Natural killer cell treated with Interleukin-12 subunit alpha and Interleukin-12 subunit beta and Interleukin-15 and Interleukin-18, amount 100 ng/mL, for 72 hours (primary cell): ENCODE results near the gene ACBD6. TPM values are rescaled to one million over a fixed set of nuclear protein-coding genes. Genes with fewer than 3 reads are reported as not detected.

Experiments used
- ATAC-seq, 2 donors: fragments of 150-1000 bp; cut with Tn5 transposase in 1 of 2; sonication (Bioruptor Pico), chemical (Tn5 transposase) in 1 of 2; 2 replicates each; pipeline ENCODE4 v1.10.0; 2021
- DNase-seq: peaks from one replicate; pipeline ENCODE4 v3.0.0; 2022; ENCODE audit warnings: low spot score
- H3K27ac Mint-ChIP-seq, 2 donors: 1 replicate in 1 of 2; 2 replicates in 1 of 2; pipeline ENCODE4 v1.8.0; 2022; ENCODE audit warnings: mixed read lengths in 2 of 2, mild to moderate bottlenecking in 1 of 2, moderate library complexity in 1 of 2
- H3K27me3 Mint-ChIP-seq, 2 donors: 1 replicate in 1 of 2; 2 replicates in 1 of 2; pipeline ENCODE4 v1.8.0; 2022; ENCODE audit warnings: mixed read lengths in 2 of 2
- H3K36me3 Mint-ChIP-seq: one replicate; pipeline ENCODE4 v1.8.0; 2022; ENCODE audit warnings: mixed read lengths
- H3K4me1 Mint-ChIP-seq, 2 donors: 1 replicate in 1 of 2; 2 replicates in 1 of 2; pipeline ENCODE4 v1.8.0; 2022; ENCODE audit warnings: low read depth in 2 of 2, mixed read lengths in 2 of 2, mild to moderate bottlenecking in 1 of 2
- H3K4me3 Mint-ChIP-seq: one replicate; pipeline ENCODE4 v1.8.0; 2022; ENCODE audit warnings: mixed read lengths
- H3K9me3 Mint-ChIP-seq: 2 replicates; pipeline ENCODE4 v1.8.0; 2022; ENCODE audit warnings: mixed read lengths
- total RNA-seq, 2 donors: library from RNA; stranded (reverse); gene quantifications; one replicate each; pipeline ENCODE4 v1.2.3, GENCODE V29; 2022

The ACBD6 gene
- total RNA-seq, 2 donors from 2014 or later = 32.0 to 53.7 TPM

- H3K9me3 Mint-ChIP-seq = no peaks in the 10 kb centered on the region
- no peak overlapping the region for H3K4me3 Mint-ChIP-seq
- H3K27ac Mint-ChIP-seq = no peak overlapping the region
- no peaks in the 10 kb centered on the region for H3K4me1 Mint-ChIP-seq
- H3K27me3 Mint-ChIP-seq = no peaks in the 10 kb centered on the region
- ATAC-seq (no peak), DNase-seq (no peak)
- no peaks in the 10 kb centered on the region for H3K36me3 Mint-ChIP-seq
Measured at GRCh38 chr1:180352588-180352987, 149.8 kb downstream of the ACBD6 start.

DNA sequence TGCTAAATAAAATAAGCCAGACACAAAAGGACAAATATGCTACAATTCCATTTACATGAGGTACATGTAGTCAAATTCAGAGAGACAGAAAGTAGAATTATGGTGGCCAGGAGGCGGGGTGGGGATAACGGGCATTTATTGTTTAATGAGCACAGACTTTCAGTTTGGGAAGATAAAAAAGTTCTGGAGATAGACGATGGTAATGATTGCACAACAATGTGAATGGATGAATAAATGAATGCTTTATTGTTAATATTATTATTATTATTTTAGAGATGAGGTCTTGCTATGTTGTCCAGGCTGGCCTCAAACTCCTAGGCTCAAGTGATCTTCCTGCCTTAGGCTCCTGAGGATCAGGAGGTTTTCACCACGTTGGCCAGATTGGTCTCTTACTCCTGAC is 150.4 kb downstream of the ACBD6 start:
- H3K4me3 Mint-ChIP-seq = no peak overlapping the region
- ATAC-seq = no peak
- no peaks in the 10 kb centered on the region for H3K9me3 Mint-ChIP-seq
- H3K36me3 Mint-ChIP-seq = no peaks in the 10 kb centered on the region
- no peak for DNase-seq
- H3K27me3 Mint-ChIP-seq = no peaks in the 10 kb centered on the region
- H3K27ac Mint-ChIP-seq = no peak overlapping the region
- H3K4me1 Mint-ChIP-seq = peaks cover 0 to 1% of the 10 kb centered on the region in 2 donors

- no peaks in the 10 kb centered on the region for H3K9me3 Mint-ChIP-seq
Measured at GRCh38 chr1:180345148-180345547, 157.2 kb downstream of the ACBD6 start.

GRCh38 chr1:180343921-180344769 is 158.2 kb downstream of the ACBD6 start:
- Mint-ChIP-seq H3K27ac (no peak overlapping the region), H3K9me3 (no peaks in the 10 kb centered on the region), H3K27me3 (no peaks in the 10 kb centered on the region), H3K4me1 (peaks cover 6 to 18% of the 10 kb centered on the region in 2 donors), H3K4me3 (no peak overlapping the region), H3K36me3 (no peaks in the 10 kb centered on the region)
- DNase-seq = no peak
- ATAC-seq = no peak

More at GRCh38 chr1:180345148-180345547, 157.2 kb downstream of the ACBD6 start:
- DNase-seq (no peak), ATAC-seq (no peak)
- Mint-ChIP-seq H3K36me3 (no peaks in the 10 kb centered on the region), H3K27me3 (no peaks in the 10 kb centered on the region), H3K27ac (no peak overlapping the region), H3K4me1 (peaks cover 6 to 14% of the 10 kb centered on the region in 2 donors), H3K4me3 (no peak overlapping the region)

DNA sequence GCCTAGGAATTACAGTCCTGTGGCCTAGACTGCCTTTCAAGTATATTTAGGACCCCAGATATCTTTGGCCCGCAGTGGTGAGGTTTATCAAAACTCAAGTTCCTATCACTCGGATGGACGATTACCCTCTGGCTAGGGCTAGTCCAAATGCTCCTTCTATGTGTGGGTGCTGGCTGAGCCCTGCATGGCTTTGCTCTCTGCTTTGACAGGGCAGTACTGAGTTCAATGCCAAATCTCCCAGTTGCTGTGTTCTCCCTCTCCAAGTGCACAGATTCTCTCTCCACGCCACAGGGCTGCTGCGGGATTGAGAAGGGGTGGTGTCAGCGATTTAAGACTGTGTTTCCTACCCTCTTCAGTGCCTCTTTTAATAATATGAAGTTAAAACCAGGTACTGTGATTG is 175.3 kb downstream of the ACBD6 start:
- Mint-ChIP-seq H3K27me3 (no peaks in the 10 kb centered on the region), H3K4me3 (no peak overlapping the region), H3K27ac (no peak overlapping the region), H3K9me3 (peaks cover 15% of the 10 kb centered on the region), H3K4me1 (peaks cover 0 to 3% of the 10 kb centered on the region in 2 donors), H3K36me3 (peaks cover 20% of the 10 kb centered on the region)
- DNase-seq (no peak), ATAC-seq (no peak)

- DNase-seq (no peak), ATAC-seq (no peak)
- Mint-ChIP-seq H3K27me3 (no peaks in the 10 kb centered on the region), H3K4me3 (no peak overlapping the region), H3K9me3 (no peaks in the 10 kb centered on the region), H3K36me3 (peaks cover 5% of the 10 kb centered on the region), H3K27ac (no peak overlapping the region), H3K4me1 (no peaks in the 10 kb centered on the region)
Measured at GRCh38 chr1:180312926-180313325, 189.5 kb downstream of the ACBD6 start.

DNA sequence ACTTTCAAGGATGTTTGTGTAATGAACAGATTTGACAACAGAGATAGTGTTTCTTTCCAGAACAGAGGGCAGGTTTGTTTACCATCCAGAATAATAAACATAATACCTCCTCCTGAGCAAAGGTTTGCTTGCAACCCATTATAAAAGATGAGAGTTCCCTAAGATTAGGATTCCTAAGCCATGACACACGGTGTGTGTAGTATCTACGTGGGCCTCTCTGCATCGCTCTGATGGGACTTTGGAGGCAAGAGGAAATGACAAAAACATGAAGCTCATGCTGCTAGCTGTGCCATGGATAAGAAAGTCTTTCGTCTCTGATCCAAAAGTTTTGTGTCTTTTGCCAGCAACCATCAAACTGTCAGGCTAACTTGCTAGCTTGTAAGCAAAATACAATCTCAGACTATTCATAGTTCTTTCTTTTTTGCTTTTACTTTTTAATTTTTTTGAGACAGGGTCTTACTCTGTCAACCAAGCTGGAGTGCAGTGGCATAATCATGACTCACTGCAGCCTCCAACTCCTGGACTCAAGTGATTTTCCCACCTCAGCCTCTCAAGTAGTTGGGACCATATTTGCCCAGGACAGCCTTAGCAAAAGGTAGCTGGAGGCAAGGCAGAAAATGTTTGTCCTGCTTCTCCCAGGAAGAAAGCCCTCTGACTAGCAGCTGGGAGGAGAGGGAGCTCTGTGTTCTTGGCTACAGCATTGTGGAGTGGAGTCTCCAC is 191.2 kb downstream of the ACBD6 start:
- ATAC-seq (no peak), DNase-seq (no peak)
- Mint-ChIP-seq H3K4me1 (peaks cover 0 to 4% of the 10 kb centered on the region in 2 donors), H3K36me3 (peaks cover 7% of the 10 kb centered on the region), H3K4me3 (no peak overlapping the region), H3K27ac (no peak overlapping the region), H3K27me3 (no peaks in the 10 kb centered on the region), H3K9me3 (peaks cover 5% of the 10 kb centered on the region)

- Mint-ChIP-seq H3K9me3 (peaks cover 7% of the 10 kb centered on the region), H3K4me1 (peaks cover 0 to 4% of the 10 kb centered on the region in 2 donors), H3K36me3 (peaks cover 7% of the 10 kb centered on the region), H3K27me3 (no peaks in the 10 kb centered on the region), H3K27ac (no peak overlapping the region), H3K4me3 (no peak overlapping the region)
- no peak for ATAC-seq
- DNase-seq = no peak
Measured at GRCh38 chr1:180310095-180310494, 192.3 kb downstream of the ACBD6 start.

GRCh38 chr1:180309338-180309737 is 193.0 kb downstream of the ACBD6 start:
- peaks cover 7% of the 10 kb centered on the region for H3K9me3 Mint-ChIP-seq
- no peaks in the 10 kb centered on the region for H3K27me3 Mint-ChIP-seq
- no peak overlapping the region for H3K4me3 Mint-ChIP-seq
- H3K36me3 Mint-ChIP-seq = peaks cover 7% of the 10 kb centered on the region
- DNase-seq (no peak), ATAC-seq (no peak)
- peaks cover 0 to 4% of the 10 kb centered on the region in 2 donors for H3K4me1 Mint-ChIP-seq
- no peak overlapping the region for H3K27ac Mint-ChIP-seq

DNA sequence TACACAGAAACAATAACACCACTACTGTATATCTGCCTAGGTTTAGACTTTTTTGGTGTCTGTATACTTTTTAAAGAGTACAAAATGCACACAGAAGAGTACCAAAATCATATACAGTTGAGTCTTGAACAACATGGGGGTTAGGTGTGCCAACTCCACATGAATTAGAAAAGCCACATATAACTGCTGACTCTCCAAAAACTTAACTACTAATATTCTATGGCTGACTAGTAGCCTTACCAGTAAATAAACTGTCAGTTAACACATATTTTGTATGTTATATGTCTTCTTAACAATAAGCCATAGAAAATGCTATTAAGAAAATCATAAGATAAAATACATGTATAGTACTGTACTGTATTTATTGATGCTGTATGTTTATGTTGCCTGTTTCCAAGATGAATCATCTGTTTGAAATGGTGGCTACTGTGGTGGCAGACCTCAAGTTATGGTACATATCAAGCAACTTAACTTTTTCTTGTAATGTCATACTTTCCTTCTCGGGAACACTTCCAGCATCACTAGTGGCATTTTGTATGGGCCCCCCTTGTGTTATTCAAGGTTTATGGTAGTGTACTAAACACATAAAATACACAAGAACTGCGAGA is 201.1 kb downstream of the ACBD6 start:
- Mint-ChIP-seq H3K27me3 (no peaks in the 10 kb centered on the region), H3K36me3 (no peaks in the 10 kb centered on the region), H3K27ac (no peak overlapping the region), H3K4me1 (peaks cover 0 to 2% of the 10 kb centered on the region in 2 donors), H3K9me3 (peaks cover 2% of the 10 kb centered on the region), H3K4me3 (no peak overlapping the region)
- ATAC-seq (no peak), DNase-seq (no peak)

DNA sequence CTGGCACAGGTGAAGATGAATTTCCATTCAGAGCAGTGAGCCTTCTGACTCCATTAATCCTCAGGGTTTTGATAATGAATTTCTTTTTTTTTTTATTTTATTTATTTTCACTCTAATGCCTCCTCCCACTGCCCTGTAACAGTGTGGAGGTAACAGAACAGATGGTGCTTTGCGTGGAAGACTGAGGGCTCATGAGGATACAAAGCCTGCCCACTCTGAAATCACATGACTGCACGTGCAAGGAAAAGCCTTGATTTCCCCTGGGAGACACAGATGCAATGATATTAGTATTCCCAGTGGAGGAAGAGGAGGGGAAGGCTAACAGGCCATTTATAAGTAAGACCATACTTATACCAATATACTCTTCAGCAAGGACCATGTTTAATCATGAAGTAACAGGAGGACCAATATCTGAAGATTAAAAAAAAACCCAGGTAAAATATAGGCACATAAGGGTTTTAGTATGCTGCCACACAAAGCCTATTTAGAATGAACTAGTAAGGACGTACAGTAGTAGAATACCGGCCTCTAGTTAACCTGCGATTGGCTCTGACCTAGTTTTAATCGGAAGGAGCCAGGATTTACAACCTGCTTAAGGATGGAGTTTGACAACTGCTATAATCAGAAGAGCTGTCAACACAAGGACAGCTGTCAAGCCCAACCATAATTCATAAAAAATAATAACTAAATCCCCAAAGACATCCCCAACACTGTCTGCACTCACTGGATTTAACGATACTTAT is 202.7 kb downstream of the ACBD6 start:
- no peaks in the 10 kb centered on the region for H3K27me3 Mint-ChIP-seq
- H3K9me3 Mint-ChIP-seq = no peaks in the 10 kb centered on the region
- H3K4me1 Mint-ChIP-seq = peaks cover 0 to 2% of the 10 kb centered on the region in 2 donors
- DNase-seq (no peak), ATAC-seq (no peak)
- H3K36me3 Mint-ChIP-seq = no peaks in the 10 kb centered on the region
- H3K27ac Mint-ChIP-seq = no peak overlapping the region
- no peak overlapping the region for H3K4me3 Mint-ChIP-seq

- Mint-ChIP-seq H3K27ac (no peak overlapping the region), H3K36me3 (no peaks in the 10 kb centered on the region), H3K9me3 (no peaks in the 10 kb centered on the region)
Measured at GRCh38 chr1:180295999-180296398, 206.4 kb downstream of the ACBD6 start.

DNA sequence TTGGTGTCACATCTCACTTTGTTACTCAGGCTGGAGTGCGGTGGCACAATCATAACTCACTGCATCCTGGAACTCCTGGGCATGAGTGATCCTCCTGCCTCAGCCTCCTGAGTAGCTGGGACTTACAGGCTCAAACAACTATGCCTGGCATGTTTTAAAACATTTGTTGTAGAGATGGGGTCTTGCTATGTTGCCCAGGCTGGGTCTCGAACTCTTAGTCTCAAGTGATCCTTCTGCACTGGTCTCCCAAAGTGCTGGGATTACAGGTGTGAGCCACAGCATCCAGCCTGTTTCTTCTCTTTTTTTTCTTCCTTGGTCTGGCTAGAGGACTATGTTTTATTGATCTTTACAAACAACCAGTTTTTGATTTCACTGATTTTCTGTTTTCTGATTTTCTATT is 207.7 kb downstream of the ACBD6 start:
- H3K27ac Mint-ChIP-seq = no peak overlapping the region
- no peaks in the 10 kb centered on the region for H3K36me3 Mint-ChIP-seq

More at GRCh38 chr1:180295999-180296398, 206.4 kb downstream of the ACBD6 start:
- Mint-ChIP-seq H3K4me1 (peaks cover 7 to 10% of the 10 kb centered on the region in 2 donors), H3K4me3 (no peak overlapping the region), H3K27me3 (no peaks in the 10 kb centered on the region)
- ATAC-seq (no peak), DNase-seq (no peak)

More for the DNA sequence above, 207.7 kb downstream of the ACBD6 start:
- Mint-ChIP-seq H3K4me3 (no peak overlapping the region), H3K4me1 (peaks cover 14 to 18% of the 10 kb centered on the region in 2 donors), H3K27me3 (no peaks in the 10 kb centered on the region), H3K9me3 (no peaks in the 10 kb centered on the region)
- no peak for DNase-seq
- ATAC-seq = no peak
